ENCODE measurements around the gene NBAS. TPM values are rescaled to one million over a fixed set of nuclear protein-coding genes. Genes with fewer than 3 reads are reported as not detected.
"Not testable (repeated sequence)": the region's sequence is repeated elsewhere in the genome, so short reads cannot be mapped to it uniquely, and the experiment has no call there.

Gene NBAS
- total RNA-seq, 1 donor from 2014 or later: 29.7 TPM

DNA sequence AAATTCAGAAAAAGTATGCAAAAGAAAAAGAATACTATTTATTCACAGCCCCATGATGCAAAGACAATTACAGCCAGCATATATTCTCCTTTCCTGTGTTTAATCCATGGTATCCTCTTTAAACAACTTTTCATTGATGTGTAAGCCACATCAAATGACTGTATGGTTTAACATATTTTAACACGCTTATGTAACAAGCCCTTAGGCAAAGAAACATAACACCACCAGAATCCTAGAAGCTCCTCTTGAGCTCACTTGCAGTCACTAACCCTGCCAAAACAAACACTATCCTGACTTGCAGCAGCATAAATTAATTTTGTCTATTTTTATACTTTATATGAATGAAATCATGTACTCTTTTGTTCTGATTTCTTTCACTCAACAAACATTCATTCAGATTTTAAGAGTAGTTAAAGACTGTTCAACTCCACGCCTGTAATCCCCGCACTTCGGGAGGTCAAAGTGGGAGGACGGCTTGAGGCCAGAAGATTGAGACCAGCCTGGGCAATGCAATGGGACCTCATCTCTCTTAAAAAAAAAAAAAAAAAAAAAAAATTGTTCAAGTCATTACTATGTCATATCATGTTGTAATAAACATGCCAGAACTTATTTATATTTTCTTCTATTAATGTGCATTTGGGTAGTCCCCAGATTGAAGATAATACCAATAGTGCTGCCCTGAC, 226.3 kb downstream of the NBAS start:
- Histone ChIP-seq H3K4me3 (no peak overlapping the region), H3K27ac (no peak overlapping the region), H3K27me3 (no peaks in the 10 kb centered on the region), H3K36me3 (peaks cover 0 to 5% of the 10 kb centered on the region in 2 donors), H3K9me3 (no peaks in the 10 kb centered on the region), H3K4me1 (peaks cover 5% of the 10 kb centered on the region)
- no peak for TF ChIP-seq POLR2AphosphoS5 (IDR thresholded peaks at IDR 0.05; ENCODE audit: insufficient read depth in 1 of 2, low read depth in 1 of 2)
- DNase-seq (ENCODE audit: extremely low spot score in 2 of 2): no peak
- intact Hi-C loops (cut with DNase I): no loop called here

DNA sequence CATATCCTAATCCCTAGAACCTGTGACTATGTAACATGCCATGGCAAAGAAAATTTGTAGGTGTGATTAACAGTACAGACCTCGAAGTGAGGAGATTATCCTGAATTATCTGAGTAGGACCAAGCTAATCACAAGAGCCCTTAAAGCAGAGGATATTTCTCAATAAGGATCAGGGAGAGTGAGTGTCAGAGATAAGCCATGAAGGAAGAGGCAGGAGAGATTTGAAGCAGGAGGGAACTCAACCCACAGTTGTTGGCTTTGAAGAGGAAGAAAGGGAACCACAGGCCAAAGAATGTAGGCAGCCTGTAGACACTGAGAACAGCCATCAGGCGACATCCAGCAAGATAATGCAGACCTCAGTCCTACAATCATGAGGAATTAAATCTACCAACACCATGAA, 229.3 kb downstream of the NBAS start:
- Histone ChIP-seq H3K27ac (no peak overlapping the region), H3K9me3 (no peaks in the 10 kb centered on the region), H3K36me3 (peaks cover 0 to 14% of the 10 kb centered on the region in 2 donors), H3K4me1 (no peaks in the 10 kb centered on the region), H3K4me3 (no peak overlapping the region), H3K27me3 (no peaks in the 10 kb centered on the region)
- DNase-seq (ENCODE audit: extremely low spot score in 2 of 2): no peak
- no peak for TF ChIP-seq POLR2AphosphoS5 (IDR thresholded peaks at IDR 0.05; ENCODE audit: insufficient read depth in 1 of 2, low read depth in 1 of 2)
- TF ChIP-seq, protein P1, sequence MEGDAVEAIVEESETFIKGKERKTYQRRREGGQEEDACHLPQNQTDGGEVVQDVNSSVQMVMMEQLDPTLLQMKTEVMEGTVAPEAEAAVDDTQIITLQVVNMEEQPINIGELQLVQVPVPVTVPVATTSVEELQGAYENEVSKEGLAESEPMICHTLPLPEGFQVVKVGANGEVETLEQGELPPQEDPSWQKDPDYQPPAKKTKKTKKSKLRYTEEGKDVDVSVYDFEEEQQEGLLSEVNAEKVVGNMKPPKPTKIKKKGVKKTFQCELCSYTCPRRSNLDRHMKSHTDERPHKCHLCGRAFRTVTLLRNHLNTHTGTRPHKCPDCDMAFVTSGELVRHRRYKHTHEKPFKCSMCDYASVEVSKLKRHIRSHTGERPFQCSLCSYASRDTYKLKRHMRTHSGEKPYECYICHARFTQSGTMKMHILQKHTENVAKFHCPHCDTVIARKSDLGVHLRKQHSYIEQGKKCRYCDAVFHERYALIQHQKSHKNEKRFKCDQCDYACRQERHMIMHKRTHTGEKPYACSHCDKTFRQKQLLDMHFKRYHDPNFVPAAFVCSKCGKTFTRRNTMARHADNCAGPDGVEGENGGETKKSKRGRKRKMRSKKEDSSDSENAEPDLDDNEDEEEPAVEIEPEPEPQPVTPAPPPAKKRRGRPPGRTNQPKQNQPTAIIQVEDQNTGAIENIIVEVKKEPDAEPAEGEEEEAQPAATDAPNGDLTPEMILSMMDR (IDR thresholded peaks at IDR 0.05): no peak
- no peak for TF ChIP-seq POLR2A (IDR thresholded peaks at IDR 0.05)
- intact Hi-C loops (cut with DNase I): no loop called here

DNA sequence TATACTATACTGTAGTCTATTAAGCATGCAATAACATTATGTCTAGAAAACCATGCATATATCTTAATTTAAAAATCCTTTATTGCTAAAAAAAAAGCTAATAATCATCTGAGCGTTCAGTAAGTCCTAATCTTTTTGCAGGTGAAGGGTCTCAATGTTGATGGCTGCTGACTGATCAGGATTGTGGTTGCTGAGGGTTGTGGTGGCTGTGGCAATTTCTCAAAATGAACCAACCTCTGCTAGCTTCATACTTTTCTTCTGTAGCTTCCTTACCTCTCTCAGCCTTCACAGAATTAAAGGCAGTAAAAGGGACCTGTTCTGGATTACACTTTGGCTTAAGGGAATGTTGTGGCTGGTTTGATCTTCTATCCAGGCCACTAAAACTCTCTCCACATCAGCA, 235.8 kb downstream of the NBAS start:
- intact Hi-C loops (cut with DNase I): no loop called here
- Histone ChIP-seq H3K4me1 (no peaks in the 10 kb centered on the region), H3K27me3 (no peaks in the 10 kb centered on the region), H3K36me3 (peaks cover 0 to 14% of the 10 kb centered on the region in 2 donors), H3K4me3 (no peak overlapping the region), H3K9me3 (no peaks in the 10 kb centered on the region), H3K27ac (no peak overlapping the region)
- no peak for TF ChIP-seq POLR2AphosphoS5 (IDR thresholded peaks at IDR 0.05; ENCODE audit: insufficient read depth in 1 of 2, low read depth in 1 of 2)
- TF ChIP-seq, protein P1 (IDR thresholded peaks at IDR 0.05): no peak
- TF ChIP-seq POLR2A (IDR thresholded peaks at IDR 0.05): no peak
- DNase-seq (ENCODE audit: extremely low spot score in 2 of 2): no peak

DNA sequence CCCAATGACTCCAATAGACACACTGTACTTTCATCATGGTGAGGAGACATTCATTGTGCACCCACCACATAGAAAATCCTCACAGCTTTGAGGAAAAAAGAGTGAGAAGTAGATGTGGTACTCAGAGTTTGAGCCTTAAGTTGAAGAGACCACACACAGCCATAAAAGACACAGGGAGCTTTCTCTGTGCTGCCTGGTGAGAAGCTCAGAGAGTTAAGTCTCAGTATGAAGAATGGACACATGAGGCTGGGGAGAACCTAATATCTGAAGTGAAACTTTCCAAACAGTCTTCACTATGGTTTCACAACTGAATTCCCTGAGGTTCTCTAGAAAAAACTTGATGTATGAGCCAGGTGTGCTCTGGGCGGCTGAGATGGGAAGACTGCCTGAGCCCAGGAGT, 237.9 kb downstream of the NBAS start:
- peaks cover 0 to 4% of the 10 kb centered on the region in 2 donors for H3K36me3 ChIP-seq

DNA sequence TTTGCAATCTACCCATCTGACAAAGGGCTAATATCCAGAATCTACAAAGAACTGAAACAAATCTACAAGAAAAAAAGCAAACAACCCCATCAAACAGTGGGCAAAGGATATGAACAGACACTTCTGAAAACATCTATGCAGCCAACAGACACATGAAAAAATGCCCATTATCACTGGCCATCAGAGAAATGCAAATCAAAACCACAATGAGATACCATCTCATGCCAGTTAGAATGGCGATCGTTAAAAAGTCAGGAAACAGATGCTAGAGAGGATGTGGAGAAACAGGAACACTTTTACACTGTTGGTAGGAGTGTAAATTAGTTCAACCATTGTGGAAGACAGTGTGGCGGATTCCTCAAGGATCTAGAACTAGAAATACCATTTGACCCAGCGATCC, 239.7 kb downstream of the NBAS start:
- H3K4me1 ChIP-seq; DNase-seq (ENCODE audit: extremely low spot score in 2 of 2); H3K4me3 ChIP-seq; intact Hi-C loops (cut with DNase I); H3K27me3 ChIP-seq; H3K27ac ChIP-seq; H3K9me3 ChIP-seq; H3K36me3 ChIP-seq: not testable (repeated sequence)

More for the DNA sequence above, 237.9 kb downstream of the NBAS start:
- H3K4me3 ChIP-seq: no peak overlapping the region
- TF ChIP-seq POLR2AphosphoS5 (IDR thresholded peaks at IDR 0.05; ENCODE audit: insufficient read depth in 1 of 2, low read depth in 1 of 2) (no peak), POLR2A (IDR thresholded peaks at IDR 0.05) (no peak)
- TF ChIP-seq, protein P1 (IDR thresholded peaks at IDR 0.05): no peak
- no peaks in the 10 kb centered on the region for H3K4me1 ChIP-seq
- no peak for DNase-seq (ENCODE audit: extremely low spot score in 2 of 2)
- H3K9me3 ChIP-seq: no peaks in the 10 kb centered on the region
- intact Hi-C loops (cut with DNase I): no loop called here
- no peaks in the 10 kb centered on the region for H3K27me3 ChIP-seq
- no peak overlapping the region for H3K27ac ChIP-seq

DNA sequence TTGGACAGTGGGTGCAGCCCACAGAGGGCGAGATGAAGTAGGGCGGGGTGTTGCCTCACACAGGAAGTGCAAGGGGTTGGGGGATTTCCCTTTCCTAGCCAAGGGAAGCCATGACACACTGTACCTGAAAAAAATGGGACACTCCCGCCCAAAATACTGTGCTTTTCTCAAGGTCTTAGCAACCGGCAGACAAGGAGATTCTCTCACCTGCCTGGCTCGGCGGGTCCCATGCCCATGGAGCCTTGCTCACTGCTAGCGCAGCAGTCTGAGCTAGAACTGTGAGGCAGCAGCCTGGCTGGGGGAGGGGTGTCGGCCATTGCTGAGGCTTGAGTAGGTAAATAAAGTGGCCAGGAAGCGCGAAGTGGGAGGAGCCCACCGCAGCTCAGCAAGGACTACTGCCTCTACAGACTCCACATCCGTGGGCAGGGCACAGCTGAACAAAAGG, 244.7 kb downstream of the NBAS start:
- TF ChIP-seq POLR2AphosphoS5 (IDR thresholded peaks at IDR 0.05; ENCODE audit: insufficient read depth in 1 of 2, low read depth in 1 of 2) (no peak), POLR2A (IDR thresholded peaks at IDR 0.05) (no peak)
- TF ChIP-seq, protein P1 (IDR thresholded peaks at IDR 0.05): no peak
- Histone ChIP-seq H3K27me3 (no peaks in the 10 kb centered on the region), H3K27ac (no peak overlapping the region), H3K4me1 (no peaks in the 10 kb centered on the region), H3K4me3 (no peak overlapping the region), H3K9me3 (no peaks in the 10 kb centered on the region), H3K36me3 (peaks cover 0 to 4% of the 10 kb centered on the region in 2 donors)
- intact Hi-C loops (cut with DNase I): no loop called here
- DNase-seq (ENCODE audit: extremely low spot score in 2 of 2): no peak
